GM12873 (cell line): Measurements from ENCODE around the gene FAM135A.

ENCODE experiments used
- TF ChIP-seq, protein P1 (sequence below): IDR thresholded peaks from 2 replicates; pipeline ENCODE4 v1.5.1; 2012; ENCODE audit warnings: low read depth, mild to moderate bottlenecking, moderate library complexity, low read length, control low read depth; ENCODE audit not compliant: insufficient read depth; ENCODE audit errors: missing control alignments

FAM135A gene

DNA sequence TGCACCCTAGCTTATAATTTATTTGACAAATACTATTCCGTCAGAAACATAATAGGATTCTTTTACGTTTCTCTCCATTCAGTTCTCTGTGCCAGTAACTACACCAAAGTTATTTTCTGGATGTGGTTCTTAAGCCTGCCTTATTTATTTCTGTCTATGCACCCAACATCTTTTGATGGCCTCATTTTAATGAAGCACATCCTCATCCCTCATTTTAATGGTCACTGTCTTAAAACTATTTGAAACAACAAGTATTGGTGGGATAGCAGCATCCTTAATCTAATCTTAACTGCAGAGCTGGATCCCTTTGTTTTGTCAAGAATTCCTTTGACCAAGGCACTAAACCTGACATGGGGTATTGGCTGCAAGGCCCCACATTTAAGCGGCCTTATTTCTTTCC is 11.0 kb downstream of the FAM135A start:
- TF ChIP-seq, protein P1, sequence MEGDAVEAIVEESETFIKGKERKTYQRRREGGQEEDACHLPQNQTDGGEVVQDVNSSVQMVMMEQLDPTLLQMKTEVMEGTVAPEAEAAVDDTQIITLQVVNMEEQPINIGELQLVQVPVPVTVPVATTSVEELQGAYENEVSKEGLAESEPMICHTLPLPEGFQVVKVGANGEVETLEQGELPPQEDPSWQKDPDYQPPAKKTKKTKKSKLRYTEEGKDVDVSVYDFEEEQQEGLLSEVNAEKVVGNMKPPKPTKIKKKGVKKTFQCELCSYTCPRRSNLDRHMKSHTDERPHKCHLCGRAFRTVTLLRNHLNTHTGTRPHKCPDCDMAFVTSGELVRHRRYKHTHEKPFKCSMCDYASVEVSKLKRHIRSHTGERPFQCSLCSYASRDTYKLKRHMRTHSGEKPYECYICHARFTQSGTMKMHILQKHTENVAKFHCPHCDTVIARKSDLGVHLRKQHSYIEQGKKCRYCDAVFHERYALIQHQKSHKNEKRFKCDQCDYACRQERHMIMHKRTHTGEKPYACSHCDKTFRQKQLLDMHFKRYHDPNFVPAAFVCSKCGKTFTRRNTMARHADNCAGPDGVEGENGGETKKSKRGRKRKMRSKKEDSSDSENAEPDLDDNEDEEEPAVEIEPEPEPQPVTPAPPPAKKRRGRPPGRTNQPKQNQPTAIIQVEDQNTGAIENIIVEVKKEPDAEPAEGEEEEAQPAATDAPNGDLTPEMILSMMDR, result no peak

DNA sequence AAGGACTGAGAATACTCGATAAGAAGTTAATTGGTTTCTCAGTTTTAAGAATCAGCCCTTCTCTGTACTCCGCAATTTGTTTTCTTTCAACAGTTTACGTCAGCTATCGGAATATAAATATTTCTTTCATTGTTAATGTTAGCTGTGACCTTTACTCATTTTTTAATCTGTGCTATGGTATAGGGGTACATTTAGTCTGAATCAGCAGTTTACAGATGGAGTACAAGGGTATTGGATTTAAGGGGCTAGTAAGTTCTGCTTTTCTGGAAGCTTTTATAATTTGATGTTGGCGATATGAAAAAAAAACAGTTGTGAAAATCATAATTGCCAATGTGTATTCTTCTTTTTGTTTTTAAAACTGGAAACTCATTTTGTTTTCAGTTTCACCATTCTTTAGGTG is 23.0 kb downstream of the FAM135A start:
- TF ChIP-seq, protein P1, result no peak

DNA sequence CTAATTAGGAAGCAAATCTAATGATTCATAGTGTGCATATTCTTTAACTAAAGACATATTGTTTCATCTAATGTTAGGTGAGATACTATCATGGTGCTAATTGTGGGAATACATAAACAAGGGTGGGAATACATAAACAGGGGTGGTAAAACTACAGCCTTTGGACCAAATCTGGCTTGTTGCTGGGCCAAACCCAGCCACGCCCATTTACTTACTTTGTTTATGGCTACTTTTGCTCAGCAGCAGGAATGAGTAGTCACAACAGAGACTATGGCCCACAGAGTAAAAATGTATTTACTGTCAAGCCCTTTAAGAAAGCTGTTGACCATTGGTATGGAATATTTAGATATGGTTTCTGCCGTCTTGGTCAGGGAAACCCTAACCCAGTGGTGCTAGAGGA is 31.7 kb downstream of the FAM135A start:
- TF ChIP-seq, protein P1, result no peak

DNA sequence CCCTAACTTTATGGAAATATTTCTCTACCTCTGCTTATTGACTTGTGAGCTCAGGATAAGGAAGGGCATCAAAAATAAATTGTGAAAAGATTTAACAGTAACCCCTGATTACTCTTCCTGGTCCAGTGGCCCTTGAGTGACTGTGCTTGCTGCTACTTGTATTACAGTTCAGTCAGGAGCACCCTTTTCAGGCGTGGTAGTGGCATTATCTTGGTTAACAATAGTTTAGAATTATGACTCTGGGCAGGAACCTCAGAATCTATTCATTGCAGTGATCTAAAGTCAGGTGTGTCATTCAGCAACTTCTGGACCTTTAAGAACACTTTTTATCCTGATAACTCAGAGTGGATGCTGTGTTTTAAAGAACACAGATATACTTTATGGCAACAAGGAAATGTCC is 43.4 kb downstream of the FAM135A start:
- TF ChIP-seq, protein P1, result no peak

DNA sequence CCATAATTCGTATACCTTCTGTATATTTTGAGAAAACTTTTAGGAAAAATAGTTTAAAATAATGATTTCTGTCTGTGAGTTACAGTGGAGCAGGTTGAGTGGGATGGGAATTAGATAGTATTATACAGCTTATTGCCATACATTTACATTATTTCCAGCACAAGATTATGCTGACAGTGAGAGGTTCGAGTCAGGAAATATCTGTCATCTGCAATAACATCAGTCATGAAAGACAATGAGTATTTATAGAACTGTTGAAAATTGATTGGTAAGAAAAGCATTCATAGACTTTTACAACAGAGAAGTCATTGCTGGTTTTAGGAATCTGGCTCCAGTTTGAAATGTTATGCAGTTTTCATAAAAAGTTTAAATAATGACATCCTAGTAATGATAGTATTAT is 45.9 kb downstream of the FAM135A start:
- TF ChIP-seq, protein P1, result no peak

DNA sequence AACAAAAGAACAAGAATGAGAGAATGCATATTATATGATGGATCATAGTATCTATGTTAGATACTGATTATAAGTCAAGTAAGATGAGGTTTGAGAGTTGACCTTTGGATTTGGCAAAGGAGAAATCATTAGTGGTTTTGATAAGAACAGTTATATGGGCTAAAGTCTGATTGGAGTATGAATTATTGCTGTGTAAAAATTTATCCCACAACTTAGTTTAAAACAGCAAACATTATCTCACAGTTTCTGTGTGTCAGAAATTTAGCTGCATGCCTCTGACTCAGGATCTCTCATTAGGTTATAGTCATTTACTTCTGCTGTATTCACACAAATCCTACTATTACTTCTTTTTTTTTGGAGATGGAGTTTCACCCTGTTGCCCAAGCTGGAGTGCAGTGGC is 56.7 kb downstream of the FAM135A start:
- TF ChIP-seq, protein P1, result no peak

DNA sequence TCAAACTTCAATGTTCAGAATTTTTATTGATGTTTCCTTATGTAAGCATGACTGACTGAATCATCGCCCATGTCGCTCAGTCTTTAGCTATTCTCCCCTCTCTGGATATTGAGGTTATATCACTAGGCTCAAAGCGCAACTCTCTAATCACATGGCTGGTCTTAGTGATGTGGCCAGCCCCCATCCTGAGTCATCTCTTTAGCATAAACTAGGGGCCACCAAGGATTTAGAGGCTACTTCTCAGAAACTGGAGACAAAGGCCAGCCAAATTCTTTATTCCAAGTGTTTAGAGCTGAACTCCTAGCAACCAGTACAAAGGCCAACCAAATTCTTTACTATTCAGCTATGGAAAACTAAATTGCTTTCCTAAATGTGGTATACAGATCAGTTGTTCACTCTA is 61.4 kb downstream of the FAM135A start:
- TF ChIP-seq, protein P1, result no peak

DNA sequence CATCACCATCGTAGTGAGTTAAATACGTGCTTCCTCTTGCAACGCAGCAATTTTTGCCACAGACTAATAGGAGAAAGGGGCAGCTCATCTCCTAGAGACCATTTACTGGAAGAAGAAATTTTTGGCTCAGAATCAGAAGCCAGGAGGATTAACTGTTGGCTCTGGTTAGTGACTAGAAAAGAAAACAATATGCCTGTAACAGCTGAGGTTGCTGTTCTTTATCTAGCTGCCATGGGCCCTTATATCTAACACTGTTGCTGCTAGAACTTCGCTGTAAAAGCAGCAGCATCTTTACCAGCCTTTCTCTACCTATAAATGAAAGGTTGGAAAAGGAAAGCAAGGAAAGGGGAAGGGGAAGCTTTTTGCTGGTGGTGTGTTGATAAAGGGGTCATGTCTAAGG is 65.9 kb downstream of the FAM135A start:
- TF ChIP-seq, protein P1, result no peak
